Fibroblast of gingiva (primary cell): ENCODE data around the gene RAB11FIP2.
"Not testable (repeated sequence)": the region's sequence is repeated elsewhere in the genome, so short reads cannot be mapped to it uniquely, and the experiment has no call there.

Experiments
- DNase-seq: peaks from one replicate; pipeline ENCODE4 v3.0.0-alpha.2; 2011; ENCODE audit warnings: low read depth

RAB11FIP2 gene, protein sequence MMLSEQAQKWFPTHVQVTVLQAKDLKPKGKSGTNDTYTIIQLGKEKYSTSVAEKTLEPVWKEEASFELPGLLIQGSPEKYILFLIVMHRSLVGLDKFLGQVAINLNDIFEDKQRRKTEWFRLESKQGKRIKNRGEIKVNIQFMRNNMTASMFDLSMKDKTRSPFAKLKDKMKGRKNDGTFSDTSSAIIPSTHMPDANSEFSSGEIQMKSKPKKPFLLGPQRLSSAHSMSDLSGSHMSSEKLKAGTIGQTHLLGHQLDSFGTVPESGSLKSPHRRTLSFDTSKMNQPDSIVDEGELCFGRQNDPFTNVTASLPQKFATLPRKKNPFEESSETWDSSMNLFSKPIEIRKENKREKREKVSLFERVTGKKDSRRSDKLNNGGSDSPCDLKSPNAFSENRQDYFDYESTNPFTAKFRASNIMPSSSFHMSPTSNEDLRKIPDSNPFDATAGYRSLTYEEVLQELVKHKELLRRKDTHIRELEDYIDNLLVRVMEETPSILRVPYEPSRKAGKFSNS

GRCh38 chr10:118046395-118047156, at the start of gene RAB11FIP2:
Gene RAB11FIP2, minus strand, starts transcription at chr10:118046941. Its CDS starts 778 bp downstream, at chr10:118046163.
- peak; percentile 91 for DNase-seq

DNA sequence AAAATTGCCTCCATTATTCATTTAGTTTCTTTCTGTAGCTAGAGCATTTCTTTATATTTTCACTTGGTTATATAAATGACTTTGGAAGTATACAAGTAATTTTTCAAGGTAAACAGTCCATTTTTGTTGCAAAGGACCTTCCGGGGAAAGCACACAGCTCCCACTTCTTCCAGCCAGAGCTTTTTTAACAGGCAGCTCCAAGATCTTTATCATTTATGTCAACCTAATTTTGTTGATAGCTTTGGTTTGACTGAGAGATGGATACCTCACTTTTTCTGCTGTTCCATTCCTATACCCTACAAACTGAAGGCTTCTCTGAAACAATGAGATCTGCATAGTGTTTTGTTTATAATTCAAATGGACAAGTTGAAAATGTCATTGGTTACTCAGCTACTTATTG, 49.3 kb upstream of the RAB11FIP2 start:
- no peak for DNase-seq

GRCh38 chr10:118092209-118092608, 45.5 kb upstream of the RAB11FIP2 start:
- no peak for DNase-seq

DNA sequence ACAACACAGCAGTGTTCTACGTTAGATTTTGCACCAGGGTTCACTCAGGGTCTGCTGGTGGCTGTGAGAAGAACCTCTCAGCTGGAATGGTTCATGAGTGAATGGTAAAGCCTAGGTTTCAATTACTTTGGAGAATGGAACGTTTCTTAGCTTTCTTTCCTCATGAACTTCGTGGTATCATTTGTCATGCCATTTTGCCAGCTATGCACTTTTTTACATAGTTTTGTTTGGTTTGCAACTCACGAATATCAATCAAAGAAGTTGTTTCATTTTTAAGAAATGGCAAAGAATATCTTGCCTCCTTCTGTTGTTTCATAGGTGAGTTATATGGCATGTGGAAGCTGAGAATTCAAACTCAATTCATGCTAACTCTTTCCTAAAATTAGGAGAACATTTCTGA, 34.1 kb upstream of the RAB11FIP2 start:
- no peak for DNase-seq

GRCh38 chr10:118076705-118077104, 30.0 kb upstream of the RAB11FIP2 start:
- no peak for DNase-seq

- no peak for DNase-seq
Observed at GRCh38 chr10:118072840-118073239, 26.1 kb upstream of the RAB11FIP2 start.

GRCh38 chr10:118067389-118067788, 20.6 kb upstream of the RAB11FIP2 start:
- DNase-seq, result not testable (repeated sequence)

DNA sequence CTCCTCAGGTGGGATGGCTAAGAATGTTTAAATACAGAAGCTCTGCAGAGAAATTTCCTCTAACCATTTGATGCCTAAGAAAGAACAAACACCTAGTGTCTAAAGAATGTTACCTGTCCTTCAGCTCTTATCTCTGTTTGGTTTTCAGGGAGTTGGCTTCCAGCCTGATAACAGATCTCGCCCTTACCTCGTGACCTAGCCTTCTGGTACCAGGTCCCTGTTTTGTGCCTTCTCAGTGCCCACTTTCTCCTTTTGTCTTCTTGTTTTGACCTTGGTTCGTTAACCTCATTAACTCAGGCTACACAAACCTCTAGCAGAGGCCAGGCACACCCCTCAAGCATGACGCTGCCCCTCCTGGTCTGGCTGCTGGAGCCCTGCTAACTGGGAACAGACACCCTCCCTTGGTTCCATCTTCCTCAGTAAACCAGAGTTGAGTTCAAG, 16.1 kb upstream of the RAB11FIP2 start:
- DNase-seq, result no peak

DNA sequence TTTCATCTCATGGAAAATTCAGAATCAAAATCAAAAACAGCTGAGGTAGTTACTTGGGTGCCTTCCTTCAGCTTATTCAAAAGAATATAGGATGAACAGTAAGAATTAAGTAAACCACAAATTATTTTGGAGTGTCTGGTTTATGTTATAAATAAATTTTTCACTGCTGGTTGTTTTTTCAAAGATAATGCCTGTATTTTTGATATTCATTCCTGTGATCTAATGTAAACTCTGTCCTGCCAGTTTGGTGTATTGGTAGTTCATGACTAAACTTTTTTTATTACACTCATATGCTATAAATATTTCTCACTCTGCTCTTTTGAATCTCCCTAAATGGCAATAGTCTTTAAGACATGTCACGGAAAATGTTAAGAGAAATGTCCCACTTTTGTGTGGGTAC, 11.6 kb upstream of the RAB11FIP2 start:
- no peak for DNase-seq

DNA sequence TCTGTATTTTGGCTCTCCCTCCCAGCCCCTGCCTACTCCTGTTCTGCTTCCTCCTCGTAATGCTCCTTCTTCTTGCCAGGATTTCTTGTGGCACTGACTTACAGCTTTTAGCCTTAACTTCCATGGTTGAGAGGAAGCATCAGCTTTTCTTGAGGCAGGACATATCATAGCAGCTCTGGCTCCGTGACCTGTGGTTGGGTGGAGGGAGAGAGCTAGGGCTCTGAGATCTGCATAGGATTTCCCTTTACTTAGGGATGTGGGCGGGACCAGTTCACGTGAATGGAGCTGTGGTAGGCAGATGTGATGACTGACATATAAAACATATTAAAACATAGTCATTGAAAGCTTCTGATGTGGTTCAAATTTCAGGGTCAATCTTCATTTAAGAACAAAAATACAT, 10.6 kb upstream of the RAB11FIP2 start:
- no peak for DNase-seq

DNA sequence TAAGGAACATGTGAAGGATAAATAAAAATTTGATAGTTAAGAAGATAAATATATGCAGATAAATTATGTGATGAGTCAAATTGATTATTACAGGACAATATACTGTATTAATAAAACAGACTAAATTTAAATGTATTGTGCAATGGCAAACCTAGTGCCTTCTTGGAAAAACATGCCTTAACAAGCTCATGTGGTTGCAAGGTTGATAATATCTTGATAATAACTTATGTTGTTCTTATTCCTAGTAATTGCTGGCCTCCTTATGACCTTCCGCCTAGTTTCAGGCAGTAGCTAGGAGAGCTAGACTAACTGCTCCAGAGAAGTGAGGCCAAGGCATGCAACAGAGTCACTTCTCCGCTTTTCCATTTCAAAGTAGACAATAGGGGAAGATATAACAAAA, 7.6 kb upstream of the RAB11FIP2 start:
- no peak for DNase-seq

DNA sequence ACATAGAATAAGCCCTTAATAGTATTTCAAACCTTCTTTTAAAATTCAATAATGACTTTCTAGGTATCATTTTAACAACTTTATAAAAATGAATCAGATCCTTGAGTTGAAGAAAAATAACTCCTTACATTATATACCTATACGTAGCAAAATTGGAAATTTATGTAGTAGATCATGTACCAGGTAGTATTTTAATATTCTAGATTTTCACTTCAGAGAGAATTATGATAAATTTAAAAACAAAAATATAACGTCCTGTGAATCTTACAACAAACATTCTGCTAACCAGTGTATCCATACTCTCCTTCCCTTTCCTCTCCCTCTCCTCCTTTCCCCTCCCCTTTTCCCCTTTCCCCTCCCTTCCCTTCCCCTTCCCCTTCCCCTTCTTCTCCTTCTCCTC, 6.1 kb upstream of the RAB11FIP2 start:
- DNase-seq, result no peak

GRCh38 chr10:118047880-118048279, 1.1 kb upstream of the RAB11FIP2 start:
- no peak for DNase-seq

- DNase-seq, result no peak
Observed at GRCh38 chr10:118047157-118047719, 497 bp upstream of the RAB11FIP2 start.

DNA sequence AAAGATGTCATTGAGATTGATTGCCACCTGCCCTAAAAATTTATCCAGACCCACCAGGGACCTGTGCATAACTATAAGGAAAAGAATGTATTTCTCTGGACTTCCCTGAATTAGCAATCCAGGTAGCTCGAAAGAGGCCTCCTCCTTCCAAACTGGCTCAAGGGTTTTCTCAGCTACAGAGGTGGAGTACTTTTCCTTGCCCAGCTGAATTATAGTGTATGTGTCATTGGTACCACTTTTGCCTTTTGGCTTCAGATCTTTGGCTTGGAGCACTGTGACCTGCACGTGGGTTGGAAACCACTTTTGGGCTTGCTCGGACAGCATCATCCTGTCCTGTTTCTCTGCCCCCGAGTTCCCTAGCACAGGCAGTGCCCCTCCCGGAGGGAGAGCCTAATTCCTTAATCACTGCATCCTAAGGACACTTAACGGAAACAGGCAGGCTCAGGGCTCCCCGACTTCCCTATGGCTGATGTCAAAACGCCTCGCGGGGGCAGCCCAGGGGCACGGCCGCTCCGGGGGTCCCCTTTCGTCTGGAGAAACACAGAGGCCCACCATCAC, 825 bp downstream of the RAB11FIP2 start:
- DNase-seq, result peak; percentile 20

- DNase-seq, result no peak
Observed at GRCh38 chr10:118045158-118045836, 1.4 kb downstream of the RAB11FIP2 start.

DNA sequence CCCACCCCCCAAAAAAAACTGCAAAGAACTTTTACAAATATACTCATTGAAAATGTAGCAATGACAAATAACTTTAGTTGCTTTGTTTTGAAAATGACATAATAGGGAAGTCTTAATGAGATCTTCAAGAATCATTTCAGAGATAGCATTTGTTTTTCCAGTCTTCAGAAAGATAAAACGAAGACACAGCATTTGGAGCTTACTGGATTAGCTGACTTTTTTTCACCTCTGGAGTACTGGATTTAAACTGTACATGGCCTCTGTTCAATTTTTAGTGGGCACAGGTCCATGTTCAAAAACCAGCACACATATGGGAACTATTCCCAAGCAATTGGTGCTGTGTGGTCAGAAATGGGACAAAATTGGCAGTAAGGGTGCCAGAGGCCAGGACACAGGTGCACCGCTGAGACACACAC, 3.9 kb downstream of the RAB11FIP2 start:
- peak; percentile 3 for DNase-seq

DNA sequence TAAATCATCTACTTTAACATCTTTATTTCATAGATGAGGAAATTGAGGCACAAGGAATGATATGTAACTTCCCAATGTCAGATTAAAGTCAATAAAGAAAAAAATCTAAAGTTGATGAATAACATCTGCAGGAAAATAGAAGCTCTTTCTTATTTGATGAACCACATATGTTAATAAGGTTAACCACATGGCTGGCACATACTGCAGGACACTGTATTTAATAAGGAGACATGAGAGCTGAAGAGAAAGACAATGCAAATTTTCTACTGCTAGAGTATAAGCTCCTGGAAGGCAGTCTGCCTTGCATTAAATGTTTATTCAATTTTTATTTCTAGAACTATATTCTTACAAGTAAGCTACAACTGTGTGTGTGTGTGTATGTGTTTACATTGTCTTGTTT, 4.4 kb downstream of the RAB11FIP2 start:
- peak; percentile 24 for DNase-seq

- peak; percentile 20 for DNase-seq
Observed at GRCh38 chr10:118041316-118041715, 5.4 kb downstream of the RAB11FIP2 start.

GRCh38 chr10:118036281-118036875, 10.4 kb downstream of the RAB11FIP2 start:
- DNase-seq, result no peak

DNA sequence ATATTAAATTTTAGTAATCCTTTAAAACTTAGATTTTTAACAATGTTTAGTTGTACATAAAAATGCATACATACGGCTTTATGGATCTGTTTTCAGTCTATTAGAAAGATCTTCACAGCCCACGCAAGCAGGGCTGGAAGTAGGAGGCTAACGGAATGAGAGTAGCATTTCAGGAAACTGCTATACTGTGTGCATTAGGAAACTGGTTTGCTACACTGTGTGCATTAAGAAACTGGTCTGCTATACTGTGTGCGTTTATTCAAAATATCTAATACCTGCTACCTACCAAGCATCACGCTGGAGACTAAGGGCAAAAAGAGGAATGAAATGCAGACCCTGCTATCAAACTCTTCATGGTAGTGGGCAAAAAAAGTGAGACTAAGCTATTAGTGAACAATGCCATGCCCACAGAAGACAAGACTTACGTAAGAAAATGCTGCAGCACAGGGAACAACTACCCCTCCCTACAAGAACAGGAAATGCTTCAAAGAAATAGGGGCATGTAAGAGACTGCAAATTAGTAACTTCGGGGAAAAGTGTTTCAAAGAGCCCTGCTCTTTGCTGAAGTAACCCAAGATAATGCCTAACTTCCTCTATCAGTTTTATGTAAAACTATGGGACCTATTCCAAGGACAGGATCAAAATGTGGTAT, 11.3 kb downstream of the RAB11FIP2 start:
- no peak for DNase-seq
